GM12865 (cell line): ENCODE data around the gene CRYZL1.
"Not testable (repeated sequence)": the region's sequence is repeated elsewhere in the genome, so short reads cannot be mapped to it uniquely, and the experiment has no call there.

Source experiments
- DNase-seq: peaks from one replicate; pipeline ENCODE4 v3.0.0; 2010; ENCODE audit warnings: low read depth
- H3K4me3 ChIP-seq: 2 replicates; pipeline ENCODE4 v1.5.1; 2011; ENCODE audit warnings: mild to moderate bottlenecking, low read depth, low read length, control low read depth
- CTCF ChIP-seq: IDR thresholded peaks from 2 replicates; pipeline ENCODE4 v1.5.1; 2011; ENCODE audit warnings: low read length, control low read depth, low read depth, inconsistent platforms; ENCODE audit not compliant: insufficient read depth; ENCODE audit errors: missing control alignments

The CRYZL1 gene

GRCh38 chr21:33642027-33642895 lies 720 bp upstream of the CRYZL1 start, which contains the start of gene ITSN1:
Gene ITSN1, plus strand, starts transcription at chr21:33642501. Its CDS starts 76,328 bp downstream, at chr21:33718829.
- DNase-seq: peak; percentile 99
- H3K4me3 ChIP-seq: peak within 1 kb of the TSS; percentile 72
- no peak for TF ChIP-seq CTCF

- peak; percentile 34 for DNase-seq
- no peak for TF ChIP-seq CTCF
- peak overlapping the region; percentile 72 for H3K4me3 ChIP-seq
Observed at GRCh38 chr21:33640697-33641351, 717 bp downstream of the CRYZL1 start.

GRCh38 chr21:33634254-33634653 lies 7.3 kb downstream of the CRYZL1 start:
- no peak for DNase-seq
- TF ChIP-seq CTCF: no peak
- no peak overlapping the region for H3K4me3 ChIP-seq

- not testable (repeated sequence) for H3K4me3 ChIP-seq, DNase-seq
Observed at GRCh38 chr21:33626151-33626550, 15.4 kb downstream of the CRYZL1 start.

- TF ChIP-seq CTCF: no peak
Observed at GRCh38 chr21:33622253-33622652, 19.3 kb downstream of the CRYZL1 start.

GRCh38 chr21:33619726-33620125 lies 21.8 kb downstream of the CRYZL1 start:
- no peak for DNase-seq
- H3K4me3 ChIP-seq: no peak overlapping the region
- no peak for TF ChIP-seq CTCF

More at GRCh38 chr21:33622253-33622652, 19.3 kb downstream of the CRYZL1 start:
- H3K4me3 ChIP-seq: no peak overlapping the region
- DNase-seq: no peak

GRCh38 chr21:33618407-33618806 lies 23.1 kb downstream of the CRYZL1 start:
- no peak for DNase-seq
- no peak overlapping the region for H3K4me3 ChIP-seq
- TF ChIP-seq CTCF: no peak

- not testable (repeated sequence) for DNase-seq
Observed at GRCh38 chr21:33617565-33617964, 24.0 kb downstream of the CRYZL1 start.

More at GRCh38 chr21:33617565-33617964, 24.0 kb downstream of the CRYZL1 start:
- not testable (repeated sequence) for H3K4me3 ChIP-seq
